ENCODE data around the gene CAVIN2.

CAVIN2 gene

GRCh38 chr2:191836853-191837769 lies 9.8 kb downstream of the CAVIN2 start:
- DNase-seq = no peak
- TF ChIP-seq CTCF (IDR thresholded peaks at IDR 0.05) = no peak
- Mint-ChIP-seq H3K27me3 (ENCODE audit: low read depth, poor library complexity) (peaks cover 8% of the 10 kb centered on the region), H3K27ac (no peak overlapping the region), H3K9me3 (peaks cover 6% of the 10 kb centered on the region), H3K36me3 (ENCODE audit: low read depth) (no peaks in the 10 kb centered on the region), H3K4me1 (no peaks in the 10 kb centered on the region), H3K4me3 (no peak overlapping the region)

GRCh38 chr2:191836471-191836852 lies 10.4 kb downstream of the CAVIN2 start:
- Mint-ChIP-seq H3K4me1 (no peaks in the 10 kb centered on the region), H3K27me3 (ENCODE audit: low read depth, poor library complexity) (peaks cover 8% of the 10 kb centered on the region), H3K9me3 (peaks cover 6% of the 10 kb centered on the region), H3K4me3 (no peak overlapping the region), H3K36me3 (ENCODE audit: low read depth) (no peaks in the 10 kb centered on the region), H3K27ac (no peak overlapping the region)
- no peak for DNase-seq
- TF ChIP-seq CTCF (IDR thresholded peaks at IDR 0.05) = no peak

- H3K4me1 Mint-ChIP-seq = no peaks in the 10 kb centered on the region
- no peak for DNase-seq
- peaks cover 6% of the 10 kb centered on the region for H3K9me3 Mint-ChIP-seq
- peaks cover 8% of the 10 kb centered on the region for H3K27me3 Mint-ChIP-seq (ENCODE audit: low read depth, poor library complexity)
- no peak overlapping the region for H3K27ac Mint-ChIP-seq
- TF ChIP-seq CTCF (IDR thresholded peaks at IDR 0.05) = no peak
- no peak overlapping the region for H3K4me3 Mint-ChIP-seq
- H3K36me3 Mint-ChIP-seq (ENCODE audit: low read depth) = no peaks in the 10 kb centered on the region
These were observed 11.1 kb downstream of the CAVIN2 start for GRCh38 chr2:191835539-191836350.

- H3K27ac Mint-ChIP-seq = no peak overlapping the region
- no peak for TF ChIP-seq CTCF (IDR thresholded peaks at IDR 0.05)
- no peaks in the 10 kb centered on the region for H3K36me3 Mint-ChIP-seq (ENCODE audit: low read depth)
- H3K27me3 Mint-ChIP-seq (ENCODE audit: low read depth, poor library complexity) = peaks cover 8% of the 10 kb centered on the region
- DNase-seq = no peak
- peaks cover 6% of the 10 kb centered on the region for H3K9me3 Mint-ChIP-seq
- no peaks in the 10 kb centered on the region for H3K4me1 Mint-ChIP-seq
- H3K4me3 Mint-ChIP-seq = no peak overlapping the region
These were observed 11.8 kb downstream of the CAVIN2 start for GRCh38 chr2:191835100-191835499.

- H3K36me3 Mint-ChIP-seq (ENCODE audit: low read depth) = no peaks in the 10 kb centered on the region
- H3K27me3 Mint-ChIP-seq (ENCODE audit: low read depth, poor library complexity) = peaks cover 8% of the 10 kb centered on the region
- H3K4me3 Mint-ChIP-seq = no peak overlapping the region
- H3K27ac Mint-ChIP-seq = no peak overlapping the region
- no peaks in the 10 kb centered on the region for H3K4me1 Mint-ChIP-seq
- TF ChIP-seq CTCF (IDR thresholded peaks at IDR 0.05) = no peak
- DNase-seq = no peak
- H3K9me3 Mint-ChIP-seq = peaks cover 6% of the 10 kb centered on the region
These were observed 13.5 kb downstream of the CAVIN2 start for GRCh38 chr2:191833356-191833755.
